G401 (cell line): ENCODE data around the gene SORBS1. TPM values are rescaled to one million over a fixed set of nuclear protein-coding genes. Genes with fewer than 3 reads are reported as not detected.
A peak's percentile ranks its signal among the peaks of the same experiment; 100 is the strongest.
"Not testable (repeated sequence)": the region's sequence is repeated elsewhere in the genome, so short reads cannot be mapped to it uniquely, and the experiment has no call there.

ENCODE experiments used
- DNase-seq: peaks from one replicate; pipeline ENCODE4 v3.0.0-alpha.2; 2015; ENCODE audit warnings: low spot score
- in situ Hi-C: cut with HindIII; loops from 2 replicates; pipeline ENCODE4 v1.10.0; 2016; ENCODE audit warnings: low sequenced_read_pairs, mixed read lengths
- total RNA-seq: library from RNA; depleted of rRNA; stranded (reverse); fragments of >200 nt; shearing (Covaris generic); gene quantifications from 2 replicates; pipeline ENCODE4 v1.2.3, GENCODE V29; 2014

The SORBS1 gene
- total RNA-seq, 1 experiment from 2014 or later = not detected

GRCh38 chr10:95353123-95353522, 208.0 kb downstream of the SORBS1 start:
- in situ Hi-C loops = no loop called here
- no peak for DNase-seq

DNA sequence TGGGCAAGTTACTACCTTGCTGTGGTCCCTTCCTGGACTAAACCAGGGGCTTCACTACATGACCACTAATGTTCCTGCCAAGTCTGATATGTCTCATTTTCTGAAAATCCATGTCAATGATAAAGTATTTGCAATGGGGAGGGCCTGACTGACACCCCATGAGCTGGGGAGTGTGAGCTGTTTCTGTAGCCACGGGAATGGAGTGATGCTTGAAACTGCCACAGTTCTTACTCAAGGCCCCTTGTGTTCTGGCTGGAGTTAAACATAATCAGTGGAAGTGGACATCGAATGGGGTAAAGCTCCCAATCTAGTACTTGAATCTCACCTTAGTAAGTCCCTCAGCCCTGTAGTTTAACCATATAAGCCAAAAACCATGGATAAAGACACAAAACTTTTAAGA, 208.5 kb downstream of the SORBS1 start:
- in situ Hi-C loops = no loop called here
- DNase-seq = no peak

- in situ Hi-C loops = no loop called here
- peak; percentile 79 for DNase-seq
Observed at GRCh38 chr10:95350830-95351228, 210.3 kb downstream of the SORBS1 start.

DNA sequence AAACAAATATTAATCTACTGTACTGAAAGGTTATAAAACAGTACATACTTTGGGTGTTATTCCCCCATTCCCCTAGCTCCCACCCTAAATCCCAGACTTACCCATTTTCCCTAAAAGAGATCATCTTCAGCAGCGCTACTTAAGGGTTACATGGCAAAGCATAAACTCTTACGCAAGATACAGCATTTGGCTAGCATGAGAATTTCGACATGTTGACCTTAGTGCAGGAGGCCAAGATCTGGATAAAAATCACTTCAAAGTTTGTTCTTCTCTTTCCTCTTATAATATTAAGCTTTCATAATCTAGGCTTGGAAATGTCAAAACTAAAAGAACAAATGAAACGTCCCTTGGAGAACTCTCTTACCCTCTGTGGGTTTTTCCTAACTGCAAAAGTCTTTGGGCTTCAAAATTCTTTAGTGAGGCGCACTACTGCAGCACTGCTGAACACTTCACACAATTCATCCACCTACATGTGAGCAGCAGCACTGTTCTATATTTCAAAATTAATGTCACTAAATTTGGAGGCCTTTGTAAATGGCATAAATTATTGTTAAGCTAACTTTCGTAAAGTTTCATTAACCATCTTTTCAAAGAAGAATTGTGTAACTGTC, 210.8 kb downstream of the SORBS1 start:
- no peak for DNase-seq
- in situ Hi-C loops = no loop called here

DNA sequence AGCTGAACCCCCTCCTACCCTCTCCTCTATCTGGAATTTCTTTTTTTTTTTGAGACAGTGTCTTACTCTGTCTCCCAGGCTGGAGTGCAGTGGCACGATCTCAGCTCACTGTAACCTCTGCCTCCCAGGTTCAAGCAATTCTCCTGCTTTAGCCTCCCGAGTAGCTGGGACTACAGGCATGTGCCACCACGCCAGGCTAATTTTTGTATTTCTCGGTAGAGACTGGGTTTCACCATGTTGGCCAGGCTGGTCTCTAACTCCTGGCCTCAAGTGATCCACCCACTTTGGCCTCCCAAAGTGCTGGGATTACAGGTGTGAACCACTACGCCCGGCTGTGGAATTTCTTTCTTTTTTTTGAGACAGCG, 213.8 kb downstream of the SORBS1 start:
- in situ Hi-C loops, DNase-seq: not testable (repeated sequence)

- in situ Hi-C loops = no loop called here
- DNase-seq = no peak
Observed at GRCh38 chr10:95346715-95347401, 214.3 kb downstream of the SORBS1 start.

DNA sequence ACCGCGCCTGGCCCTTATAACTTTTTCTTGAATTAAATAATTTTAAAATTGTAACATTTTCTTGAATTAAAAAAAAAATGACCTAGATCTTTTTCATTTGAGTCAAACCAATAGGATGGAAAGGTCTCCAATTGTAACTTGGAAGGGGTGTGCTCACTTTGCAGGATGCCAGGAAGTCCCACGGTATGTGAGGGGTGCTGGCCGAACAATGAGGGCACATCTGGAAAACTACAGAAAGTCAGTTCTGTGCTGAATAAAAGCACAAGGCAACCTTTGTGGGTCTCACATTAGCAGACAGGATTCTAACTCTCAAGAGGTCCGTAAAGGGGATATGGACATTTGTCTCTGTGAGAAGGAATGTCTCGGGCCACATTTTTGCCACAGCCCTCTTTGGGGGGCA, 217.6 kb downstream of the SORBS1 start:
- DNase-seq = no peak
- in situ Hi-C loops = no loop called here

GRCh38 chr10:95341716-95342130, 219.4 kb downstream of the SORBS1 start:
- no peak for DNase-seq
- in situ Hi-C loops = no loop called here

DNA sequence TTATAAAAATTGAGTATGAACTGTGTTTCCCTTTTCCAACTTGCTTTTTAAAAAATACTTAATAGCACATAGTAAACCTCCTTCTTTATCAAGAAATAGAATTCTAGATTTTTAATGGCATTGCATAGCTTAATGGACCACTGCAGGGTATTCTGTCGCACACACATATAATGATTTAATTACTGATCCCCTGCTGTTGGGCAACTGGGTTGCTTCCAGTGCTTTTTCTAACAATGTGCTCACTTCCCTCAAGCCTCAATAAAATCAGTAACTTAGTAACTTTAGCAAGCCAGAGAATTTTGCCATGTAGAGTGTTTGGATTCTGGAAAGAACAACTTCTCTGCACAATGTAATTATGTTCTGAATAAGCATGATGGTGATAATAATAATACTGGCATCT, 221.3 kb downstream of the SORBS1 start:
- DNase-seq = no peak
- in situ Hi-C loops = no loop called here

GRCh38 chr10:95337423-95338160, 223.6 kb downstream of the SORBS1 start:
- in situ Hi-C loops = no loop called here

GRCh38 chr10:95336702-95337101, 224.5 kb downstream of the SORBS1 start:
- no peak for DNase-seq
- in situ Hi-C loops = no loop called here

More at GRCh38 chr10:95337423-95338160, 223.6 kb downstream of the SORBS1 start:
- no peak for DNase-seq

GRCh38 chr10:95335933-95336699, 225.1 kb downstream of the SORBS1 start:
- in situ Hi-C loops = no loop called here
- no peak for DNase-seq

GRCh38 chr10:95334805-95335144, 226.4 kb downstream of the SORBS1 start:
- in situ Hi-C loops = no loop called here

GRCh38 chr10:95333997-95334804, 227.0 kb downstream of the SORBS1 start:
- no peak for DNase-seq
- in situ Hi-C loops = no loop called here

More at GRCh38 chr10:95334805-95335144, 226.4 kb downstream of the SORBS1 start:
- peak; percentile 51 for DNase-seq

- in situ Hi-C loops = no loop called here
Observed at GRCh38 chr10:95332666-95333249, 228.4 kb downstream of the SORBS1 start.

GRCh38 chr10:95331596-95332130, 229.5 kb downstream of the SORBS1 start:
- no peak for DNase-seq
- in situ Hi-C loops = no loop called here

More at GRCh38 chr10:95332666-95333249, 228.4 kb downstream of the SORBS1 start:
- DNase-seq = no peak

GRCh38 chr10:95330966-95331453, 230.2 kb downstream of the SORBS1 start:
- in situ Hi-C loops = no loop called here
- no peak for DNase-seq

GRCh38 chr10:95329296-95329695, 231.9 kb downstream of the SORBS1 start:
- DNase-seq = no peak
- in situ Hi-C loops = no loop called here
